Hepatocyte (in vitro differentiated cells): ENCODE measurements around the gene ELAVL3. TPM values are rescaled to one million over a fixed set of nuclear protein-coding genes. Genes with fewer than 3 reads are reported as not detected.
A peak's percentile ranks its signal among the peaks of the same experiment; 100 is the strongest.

ENCODE experiments used
- DNase-seq: peaks from one replicate; pipeline ENCODE4 v3.0.0-alpha.2; 2016; ENCODE audit warnings: low spot score
- H2AFZ ChIP-seq: fragments of 200-600 bp; sonication (generic); 2 replicates; pipeline ENCODE4 v1.6.0; 2016; ENCODE audit warnings: antibody characterized with exemption, mild to moderate bottlenecking
- H3K27ac ChIP-seq: fragments of 200-600 bp; sonication (generic); 2 replicates; pipeline ENCODE4 v1.5.1; 2016; ENCODE audit warnings: mild to moderate bottlenecking
- H3K27me3 ChIP-seq: fragments of 200-600 bp; sonication (generic); 2 replicates; pipeline ENCODE4 v1.6.1; 2016
- H3K36me3 ChIP-seq: fragments of 200-600 bp; sonication (generic); replicated peaks from 2 replicates; pipeline ENCODE4 v1.5.1; 2016; ENCODE audit warnings: low read depth; ENCODE audit not compliant: insufficient read depth
- H3K4me1 ChIP-seq: fragments of 200-600 bp; sonication (generic); 2 replicates; pipeline ENCODE4 v1.5.1; 2016; ENCODE audit warnings: mild to moderate bottlenecking, moderate library complexity; ENCODE audit not compliant: insufficient read depth
- H3K4me2 ChIP-seq: fragments of 200-600 bp; sonication (generic); 2 replicates; pipeline ENCODE4 v1.6.0; 2016
- H3K4me3 ChIP-seq: fragments of 200-600 bp; sonication (generic); 2 replicates; pipeline ENCODE4 v1.5.1; 2016; ENCODE audit warnings: mild to moderate bottlenecking
- H3K79me2 ChIP-seq: fragments of 200-600 bp; sonication (generic); 2 replicates; pipeline ENCODE4 v1.6.0; 2017; ENCODE audit warnings: mild to moderate bottlenecking
- H3K9me2 ChIP-seq: fragments of 200-600 bp; sonication (generic); replicated peaks from 2 replicates; pipeline ENCODE4 v1.6.0; 2017; ENCODE audit warnings: mild to moderate bottlenecking; ENCODE audit not compliant: insufficient read depth
- H3K9me3 ChIP-seq: fragments of 200-600 bp; sonication (generic); 2 replicates; pipeline ENCODE4 v1.5.1; 2016; ENCODE audit warnings: low read depth, mild to moderate bottlenecking
- H4K20me1 ChIP-seq: fragments of 200-600 bp; sonication (generic); 2 replicates; pipeline ENCODE4 v1.6.0; 2016; ENCODE audit warnings: mild to moderate bottlenecking; ENCODE audit not compliant: insufficient read depth, poor library complexity, severe bottlenecking
- CTCF ChIP-seq: fragments of 200-600 bp; sonication (generic); IDR thresholded peaks from 2 replicates; pipeline ENCODE4 v1.5.1; 2016; ENCODE audit warnings: antibody characterized with exemption, mild to moderate bottlenecking; ENCODE audit not compliant: poor library complexity
- EZH2 ChIP-seq: fragments of 200-600 bp; sonication (generic); IDR thresholded peaks from 2 replicates; pipeline ENCODE4 v1.6.1; 2016; ENCODE audit warnings: antibody characterized with exemption, mild to moderate bottlenecking, borderline replicate concordance
- EZH2phosphoT487 ChIP-seq: fragments of 200-600 bp; sonication (generic); IDR thresholded peaks from one replicate; pipeline ENCODE4 v1.6.1; 2018; ENCODE audit warnings: antibody characterized with exemption, mild to moderate bottlenecking, low read depth, moderate library complexity; ENCODE audit not compliant: unreplicated experiment, severe bottlenecking
- WGBS: methylation state at CpG from one replicate; pipeline ENCODE4 v1.1.6; 2016; ENCODE audit warnings: low lambda C conversion rate; ENCODE audit errors: missing lambda C conversion rate; 5-methylcytosine and 5-hydroxymethylcytosine counted together
- polyA plus RNA-seq: library from polyadenylated mRNA; unstranded; fragments of >200 nt; fragmentation: Nextera tagmentation; extraction: Ambion mirVana; gene quantifications from 2 replicates; pipeline ENCODE4 v1.2.1, GENCODE V29; 2016
- total RNA-seq: library from RNA; depleted of rRNA; stranded (reverse); fragments of >200 nt; gene quantifications from 2 replicates; pipeline ENCODE4 v1.2.3, GENCODE V29; 2014

Gene ELAVL3
- total and polyA plus RNA-seq, 2 experiments from 2014 or later, result 0.11 to 0.30 TPM

GRCh38 chr19:11444059-11444458 is 36.8 kb downstream of the ELAVL3 start:
- no peaks in the 10 kb centered on the region for H3K27me3 ChIP-seq
- H4K20me1 ChIP-seq, result no peaks in the 10 kb centered on the region
- no peaks in the 10 kb centered on the region for H3K9me2 ChIP-seq
- DNase-seq, result no peak
- no peaks in the 10 kb centered on the region for H3K4me1 ChIP-seq
- WGBS, result 89% methylated on average over 5 of the region's 5 CpGs
- peaks cover 6% of the 10 kb centered on the region for H3K79me2 ChIP-seq
- H3K4me3 ChIP-seq, result no peak overlapping the region
- no peaks in the 10 kb centered on the region for H3K36me3 ChIP-seq
- no peak for TF ChIP-seq EZH2
- H3K9me3 ChIP-seq, result no peaks in the 10 kb centered on the region
- no peak overlapping the region for H3K27ac ChIP-seq
- no peak overlapping the region for H3K4me2 ChIP-seq
- H2AFZ ChIP-seq, result no peak overlapping the region

GRCh38 chr19:11437955-11438354 is 42.9 kb downstream of the ELAVL3 start:
- H3K4me3 ChIP-seq, result no peak overlapping the region
- no peak overlapping the region for H3K4me2 ChIP-seq
- no peak for DNase-seq
- H3K36me3 ChIP-seq, result no peaks in the 10 kb centered on the region
- no peaks in the 10 kb centered on the region for H3K27me3 ChIP-seq
- H3K79me2 ChIP-seq, result peaks cover 34% of the 10 kb centered on the region
- peaks cover 12% of the 10 kb centered on the region for H3K4me1 ChIP-seq
- no peaks in the 10 kb centered on the region for H3K9me2 ChIP-seq
- TF ChIP-seq CTCF, result no peak
- no peak for TF ChIP-seq EZH2
- TF ChIP-seq EZH2phosphoT487, result no peak
- H3K27ac ChIP-seq, result no peak overlapping the region
- 97% methylated on average over 9 of the region's 9 CpGs for WGBS
- no peaks in the 10 kb centered on the region for H3K9me3 ChIP-seq
- no peak overlapping the region for H2AFZ ChIP-seq
- no peaks in the 10 kb centered on the region for H4K20me1 ChIP-seq

- peaks cover 32% of the 10 kb centered on the region for H3K79me2 ChIP-seq
- peak; percentile 59 for DNase-seq
- WGBS, result 3% methylated on average over 21 of the region's 21 CpGs
Measured at GRCh38 chr19:11435833-11436313, 45.0 kb downstream of the ELAVL3 start.

More at GRCh38 chr19:11435833-11436313, 45.0 kb downstream of the ELAVL3 start:
- H3K27me3 ChIP-seq, result no peaks in the 10 kb centered on the region
- peak overlapping the region; percentile 97 for H3K4me2 ChIP-seq
- no peaks in the 10 kb centered on the region for H3K9me2 ChIP-seq
- H3K27ac ChIP-seq, result peak overlapping the region; percentile 64
- H3K4me3 ChIP-seq, result peak overlapping the region; percentile 56
- H4K20me1 ChIP-seq, result no peaks in the 10 kb centered on the region
- peaks cover 12% of the 10 kb centered on the region for H3K4me1 ChIP-seq
- H3K36me3 ChIP-seq, result no peaks in the 10 kb centered on the region
- TF ChIP-seq CTCF, result no peak
- TF ChIP-seq EZH2phosphoT487, result no peak
- TF ChIP-seq EZH2, result no peak
- no peaks in the 10 kb centered on the region for H3K9me3 ChIP-seq
- peak overlapping the region; percentile 58 for H2AFZ ChIP-seq
